HL-60 (cell line): ENCODE results near the gene BDKRB1.

Source experiments
- CTCF ChIP-seq: IDR thresholded peaks from one replicate; pipeline ENCODE4 v1.5.1; 2011; ENCODE audit warnings: low read length, control low read depth, inconsistent platforms; ENCODE audit not compliant: insufficient read depth
- GABPA ChIP-seq: IDR thresholded peaks from 2 replicates; pipeline ENCODE4 v1.6.1; 2012; ENCODE audit warnings: low read depth

DNA sequence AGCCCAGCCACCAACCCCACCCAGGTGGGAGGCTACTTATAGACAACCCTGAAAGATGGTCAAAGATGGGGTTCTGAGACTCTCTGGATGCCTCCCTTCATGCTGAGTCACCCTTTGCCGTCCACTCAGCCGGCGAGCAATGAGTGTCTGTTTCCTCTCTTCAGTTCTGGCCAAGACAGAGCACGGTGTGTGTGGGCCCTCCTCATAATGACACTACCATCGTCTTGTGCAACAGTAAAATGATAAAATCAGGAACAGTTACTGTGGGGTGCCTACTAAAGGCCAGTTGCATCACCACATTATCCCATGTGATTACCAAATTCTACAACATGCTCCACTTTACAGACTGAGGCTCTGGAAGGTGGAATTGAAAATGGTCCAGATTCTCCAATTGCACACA is 7.0 kb upstream of the BDKRB1 start:
- no peak for TF ChIP-seq CTCF
- TF ChIP-seq GABPA, result no peak
